ENCODE data around the gene RNASE3.
"Not testable (repeated sequence)": the region's sequence is repeated elsewhere in the genome, so short reads cannot be mapped to it uniquely, and the experiment has no call there.

The RNASE3 gene

GRCh38 chr14:20891126-20891825 lies at the start of gene RNASE3:
RNASE3 (plus strand) TSS chr14:20891385; CDS start chr14:20891687, 302 bp downstream.
- DNase-seq = not testable (repeated sequence)

GRCh38 chr14:20846560-20846959 lies 44.6 kb upstream of the RNASE3 start:
- DNase-seq = no peak

- DNase-seq = no peak
Measured at GRCh38 chr14:20848316-20848954, 42.8 kb upstream of the RNASE3 start.

- no peak for DNase-seq
Measured at GRCh38 chr14:20848955-20849570, 42.1 kb upstream of the RNASE3 start.

- no peak for DNase-seq
Measured at GRCh38 chr14:20853042-20853441, 38.1 kb upstream of the RNASE3 start.

- DNase-seq = peak; percentile 66
Measured at GRCh38 chr14:20855652-20856291, 35.4 kb upstream of the RNASE3 start.

GRCh38 chr14:20857207-20857606 lies 34.0 kb upstream of the RNASE3 start:
- DNase-seq = no peak

- peak; percentile 72 for DNase-seq
Measured at GRCh38 chr14:20857630-20858261, 33.4 kb upstream of the RNASE3 start.

- DNase-seq = no peak
Measured at GRCh38 chr14:20866194-20866593, 25.0 kb upstream of the RNASE3 start.

- no peak for DNase-seq
Measured at GRCh38 chr14:20866963-20867362, 24.2 kb upstream of the RNASE3 start.

GRCh38 chr14:20873370-20874177 lies 17.6 kb upstream of the RNASE3 start:
- DNase-seq = peak; percentile 88

GRCh38 chr14:20877016-20877415 lies 14.2 kb upstream of the RNASE3 start:
- DNase-seq = no peak

- no peak for DNase-seq
Measured at GRCh38 chr14:20878695-20879094, 12.5 kb upstream of the RNASE3 start.

GRCh38 chr14:20881229-20881628 lies 10.0 kb upstream of the RNASE3 start:
- DNase-seq = not testable (repeated sequence)

- DNase-seq = not testable (repeated sequence)
Measured at GRCh38 chr14:20882787-20883186, 8.4 kb upstream of the RNASE3 start.

GRCh38 chr14:20888411-20888810 lies 2.8 kb upstream of the RNASE3 start:
- not testable (repeated sequence) for DNase-seq

GRCh38 chr14:20895322-20895721 lies 4.1 kb downstream of the RNASE3 start:
- not testable (repeated sequence) for DNase-seq

- DNase-seq = no peak
Measured at GRCh38 chr14:20904393-20905029, 13.3 kb downstream of the RNASE3 start.

GRCh38 chr14:20905676-20906075 lies 14.5 kb downstream of the RNASE3 start:
- DNase-seq = no peak

- no peak for DNase-seq
Measured at GRCh38 chr14:20907214-20907613, 16.0 kb downstream of the RNASE3 start.

GRCh38 chr14:20910822-20911221 lies 19.6 kb downstream of the RNASE3 start:
- DNase-seq = not testable (repeated sequence)
